Uterus (tissue), 4 donors: ENCODE measurements around the gene ACTR8. TPM values are rescaled to one million over a fixed set of nuclear protein-coding genes. Genes with fewer than 3 reads are reported as not detected.

ENCODE experiments used
- DNase-seq, 2 donors: peaks; one replicate each; pipeline ENCODE4 v3.0.0-alpha.2; 2019 to 2020
- H3K27ac ChIP-seq, 2 donors: fragments of 200-600 bp; sonication (generic); 1 replicate in 1 of 2; 2 replicates in 1 of 2; pipeline ENCODE4 v1.5.1; 2016 to 2018
- H3K27me3 ChIP-seq, 2 donors: fragments of 200-600 bp; sonication (generic); one replicate each; pipeline ENCODE4 v1.5.1; 2018 to 2019; ENCODE audit warnings: control low read depth in 1 of 2
- H3K36me3 ChIP-seq, 2 donors: fragments of 200-600 bp; sonication (generic); one replicate each; pipeline ENCODE4 v1.5.1; 2019; ENCODE audit warnings: control low read depth in 1 of 2
- H3K4me1 ChIP-seq, 2 donors: fragments of 200-600 bp; sonication (generic); one replicate each; pipeline ENCODE4 v1.5.1; 2018 to 2019; ENCODE audit warnings: control low read depth in 1 of 2
- H3K4me3 ChIP-seq, 2 donors: fragments of 200-600 bp; sonication (generic); 1 replicate in 1 of 2; 2 replicates in 1 of 2; pipeline ENCODE4 v1.5.1; 2018 to 2019; ENCODE audit warnings: mild to moderate bottlenecking in 1 of 2
- H3K9me3 ChIP-seq, 2 donors: fragments of 200-600 bp; sonication (generic); one replicate each; pipeline ENCODE4 v1.5.1; 2019; ENCODE audit warnings: control low read depth in 1 of 2
- CTCF ChIP-seq, 4 experiments: fragments of 200-600 bp in 2 of 4; fragments of 450-650 bp in 2 of 4; sonication (generic) in 2 of 4; IDR thresholded peaks; one replicate each; pipeline ENCODE4 v1.5.1; 2016 to 2019; ENCODE audit warnings: antibody characterized with exemption in 4 of 4, mild to moderate bottlenecking in 2 of 4, moderate library complexity in 1 of 4
- POLR2A ChIP-seq, 2 donors: fragments of 450-650 bp; IDR thresholded peaks; one replicate each; pipeline ENCODE4 v1.6.1; 2016; ENCODE audit warnings: antibody characterized with exemption in 2 of 2, mild to moderate bottlenecking in 1 of 2, moderate library complexity in 1 of 2
- intact Hi-C: fragments of 100-400 bp; cut with DNase I; formaldehyde crosslinking; loops from one replicate; pipeline ENCODE4 v1.15.1; 2023; ENCODE audit warnings: low total_unique reads
- total RNA-seq, 4 donors: library from RNA; depleted of rRNA in 3 of 4; stranded (reverse); fragments of >200 nt in 3 of 4; gene quantifications; one replicate each; pipeline versions ENCODE4 v1.1.0 to v1.2.4, GENCODE V29; 2014 to 2023
- donor health status: DM: yes; HTN: yes; CAD: no.

ACTR8 gene
- total RNA-seq, 4 donors from 2014 or later: 23.2 to 56.8 (median 31.6) TPM

GRCh38 chr3:53843195-53844177, 38.5 kb downstream of the ACTR8 start:
- Histone ChIP-seq H3K27me3 (no peaks in the 10 kb centered on the region), H3K4me1 (peaks cover 0 to 3% of the 10 kb centered on the region in 2 donors), H3K9me3 (no peaks in the 10 kb centered on the region), H3K4me3 (no peak overlapping the region), H3K27ac (peak overlapping the region; percentile 11 to 65), H3K36me3 (no peaks in the 10 kb centered on the region)
- TF ChIP-seq POLR2A (IDR thresholded peaks at IDR 0.05) (no peak), CTCF (IDR thresholded peaks at IDR 0.05) (no peak)
- DNase-seq: no peak
- intact Hi-C loops: no loop called here

GRCh38 chr3:53842436-53843194, 39.3 kb downstream of the ACTR8 start:
- H3K9me3 ChIP-seq: no peaks in the 10 kb centered on the region
- TF ChIP-seq CTCF (IDR thresholded peaks at IDR 0.05) (peak in 2 of 4 experiments; percentile 21 to 50), POLR2A (IDR thresholded peaks at IDR 0.05) (no peak)
- H3K27ac ChIP-seq: peak overlapping the region; percentile 11 to 65
- no peak overlapping the region for H3K4me3 ChIP-seq
- H3K27me3 ChIP-seq: no peaks in the 10 kb centered on the region
- peaks cover 0 to 3% of the 10 kb centered on the region in 2 donors for H3K4me1 ChIP-seq
- peak; percentile 46 to 62 for DNase-seq
- intact Hi-C loops: no loop called here
- no peaks in the 10 kb centered on the region for H3K36me3 ChIP-seq

GRCh38 chr3:53841296-53841695, 40.7 kb downstream of the ACTR8 start:
- no peaks in the 10 kb centered on the region for H3K9me3 ChIP-seq
- no peak for TF ChIP-seq POLR2A (IDR thresholded peaks at IDR 0.05)
- no peak for TF ChIP-seq CTCF (IDR thresholded peaks at IDR 0.05)
- intact Hi-C loops: no loop called here
- H3K36me3 ChIP-seq: no peaks in the 10 kb centered on the region
- H3K4me1 ChIP-seq: peaks cover 0 to 3% of the 10 kb centered on the region in 2 donors
- no peak for DNase-seq
- no peaks in the 10 kb centered on the region for H3K27me3 ChIP-seq
- no peak overlapping the region for H3K4me3 ChIP-seq
- H3K27ac ChIP-seq: no peak overlapping the region

- H3K9me3 ChIP-seq: no peaks in the 10 kb centered on the region
- no peak for DNase-seq
- H3K4me1 ChIP-seq: no peaks in the 10 kb centered on the region
- TF ChIP-seq CTCF (IDR thresholded peaks at IDR 0.05) (no peak), POLR2A (IDR thresholded peaks at IDR 0.05) (no peak)
- no peaks in the 10 kb centered on the region for H3K27me3 ChIP-seq
- H3K4me3 ChIP-seq: no peak overlapping the region
- H3K27ac ChIP-seq: no peak overlapping the region
- no peaks in the 10 kb centered on the region for H3K36me3 ChIP-seq
- intact Hi-C loops: no loop called here
Measured at GRCh38 chr3:53837331-53837730, 44.6 kb downstream of the ACTR8 start.
